Stromal cell of bone marrow (primary cell): ENCODE results near the gene PARD3.
A peak's percentile ranks its signal among the peaks of the same experiment; 100 is the strongest.
"Not testable (repeated sequence)": the region's sequence is repeated elsewhere in the genome, so short reads cannot be mapped to it uniquely, and the experiment has no call there.

Experiments used
- DNase-seq: peaks from one replicate; pipeline ENCODE4 v3.0.0-alpha.2; 2012; ENCODE audit warnings: low read depth

Gene PARD3

DNA sequence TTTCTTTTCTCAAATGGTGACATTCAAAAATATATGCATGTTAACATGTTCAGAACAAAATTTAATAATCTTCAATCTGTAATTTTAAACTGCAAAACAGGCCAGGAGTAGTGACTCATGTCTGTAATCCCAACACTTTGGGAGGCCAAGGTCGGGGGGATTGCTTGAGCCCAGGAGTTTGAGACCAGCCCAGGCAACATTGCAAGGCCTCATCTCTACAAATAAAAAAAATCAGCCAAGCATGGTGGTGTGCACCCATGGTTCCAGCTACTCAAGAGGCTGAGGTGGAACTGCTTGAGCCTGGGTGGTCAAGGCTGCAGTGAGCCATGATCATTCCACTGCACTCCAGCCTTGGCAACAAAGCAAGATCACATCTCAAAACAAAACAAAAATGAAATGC lies 394.3 kb downstream of the PARD3 start:
- DNase-seq: no peak

- no peak for DNase-seq
These were observed 394.8 kb downstream of the PARD3 start for GRCh38 chr10:34420273-34420672.

DNA sequence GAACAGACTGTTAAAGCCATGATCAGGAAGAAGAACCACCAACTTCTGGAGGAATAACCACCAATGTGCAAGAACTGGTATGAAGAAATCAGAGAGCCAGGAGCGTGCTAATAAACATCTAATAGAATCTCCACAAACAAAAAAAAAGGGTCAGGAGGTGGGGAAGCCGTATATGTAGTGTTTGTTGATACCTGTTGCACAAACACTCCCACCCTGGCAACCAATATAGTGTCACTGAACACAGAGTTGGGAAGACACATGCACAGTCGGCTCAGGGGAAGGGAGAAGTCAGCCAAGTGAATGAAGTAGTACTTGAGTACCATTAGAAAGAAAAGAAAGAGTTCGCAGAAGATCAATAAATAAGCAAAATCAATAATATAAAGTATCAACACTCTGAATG lies 400.1 kb downstream of the PARD3 start:
- DNase-seq: no peak

- DNase-seq: no peak
These were observed 401.1 kb downstream of the PARD3 start for GRCh38 chr10:34413756-34414587.

- DNase-seq: no peak
These were observed 401.9 kb downstream of the PARD3 start for GRCh38 chr10:34413214-34413613.

- DNase-seq: no peak
These were observed 406.1 kb downstream of the PARD3 start for GRCh38 chr10:34408956-34409355.

DNA sequence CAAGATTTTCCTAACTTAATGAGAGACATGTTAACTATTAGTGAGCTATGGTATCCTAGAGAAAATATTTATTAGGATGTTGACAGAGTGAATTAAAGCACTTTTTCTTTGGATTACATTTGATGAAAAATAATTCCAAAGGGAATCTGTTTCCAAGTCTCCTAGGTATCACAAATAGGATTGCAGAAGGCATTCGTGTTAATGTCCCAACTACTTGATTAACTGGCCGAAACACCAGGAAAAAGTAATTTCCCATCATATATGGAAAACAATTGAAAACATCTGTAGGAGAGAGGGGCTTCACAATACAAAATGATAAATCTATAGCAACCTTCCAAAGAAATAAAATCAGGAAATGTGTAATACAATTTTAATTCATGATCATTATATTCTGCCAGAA lies 406.7 kb downstream of the PARD3 start:
- DNase-seq: no peak

GRCh38 chr10:34407324-34407805 lies 407.7 kb downstream of the PARD3 start:
- DNase-seq: peak; percentile 25

DNA sequence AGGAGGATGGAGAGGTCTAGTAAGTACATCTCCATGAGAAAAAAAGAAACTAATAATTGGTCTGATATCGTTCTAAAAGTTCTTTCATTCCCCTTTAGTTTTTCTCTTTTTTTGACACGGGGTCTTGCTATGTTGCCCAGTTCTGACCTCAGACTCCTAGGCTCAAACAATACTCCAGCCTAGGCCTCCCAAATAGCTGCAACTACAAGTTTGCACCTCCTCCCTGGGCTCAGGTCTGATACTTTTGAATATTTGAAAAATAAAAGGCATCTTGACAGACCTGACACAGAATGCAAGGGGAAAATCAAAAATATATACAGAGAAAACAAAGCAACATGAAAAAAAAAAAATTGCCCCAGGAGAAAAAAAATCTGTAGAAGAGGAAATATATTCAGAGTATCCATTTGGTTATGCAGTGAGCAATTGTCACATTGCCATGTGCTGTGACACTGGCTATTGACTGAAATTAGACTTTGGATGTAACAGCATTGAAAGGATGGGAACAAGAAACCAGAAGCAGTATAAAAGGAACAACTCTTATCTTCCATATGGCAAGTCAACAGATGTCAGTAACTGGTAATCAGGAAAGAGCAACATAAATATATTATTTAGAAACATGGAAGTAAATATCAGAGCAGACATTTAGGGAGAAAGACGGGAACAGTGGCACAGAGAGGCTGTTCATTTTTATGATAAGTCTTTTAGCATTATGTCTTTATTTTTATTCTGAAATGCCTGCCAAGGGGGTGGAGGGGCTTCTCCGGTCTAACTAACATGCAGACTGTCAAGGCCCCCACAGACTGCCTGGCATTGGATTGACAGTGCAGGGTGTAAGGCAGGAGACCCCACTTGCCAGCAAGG lies 408.4 kb downstream of the PARD3 start:
- DNase-seq: no peak

GRCh38 chr10:34405611-34406462 lies 409.3 kb downstream of the PARD3 start:
- no peak for DNase-seq

DNA sequence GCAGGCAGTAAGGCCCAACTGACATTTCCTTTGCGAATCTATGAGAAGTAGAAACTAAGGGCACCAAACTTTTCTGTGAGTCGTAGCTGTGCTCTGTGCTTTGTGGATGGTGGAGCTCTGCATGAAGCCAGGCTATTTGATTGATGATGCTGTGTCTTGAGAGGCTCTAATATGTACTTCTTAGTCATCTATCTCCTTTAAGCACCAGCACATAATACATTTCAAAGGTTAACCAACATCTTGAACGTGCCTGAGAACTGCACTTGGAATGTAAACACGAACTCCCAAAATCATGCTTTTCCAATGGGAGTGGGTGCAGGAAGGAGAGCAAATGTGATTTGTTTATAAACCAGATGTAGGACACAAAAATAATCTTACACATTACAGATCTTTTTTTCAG lies 411.6 kb downstream of the PARD3 start:
- no peak for DNase-seq

DNA sequence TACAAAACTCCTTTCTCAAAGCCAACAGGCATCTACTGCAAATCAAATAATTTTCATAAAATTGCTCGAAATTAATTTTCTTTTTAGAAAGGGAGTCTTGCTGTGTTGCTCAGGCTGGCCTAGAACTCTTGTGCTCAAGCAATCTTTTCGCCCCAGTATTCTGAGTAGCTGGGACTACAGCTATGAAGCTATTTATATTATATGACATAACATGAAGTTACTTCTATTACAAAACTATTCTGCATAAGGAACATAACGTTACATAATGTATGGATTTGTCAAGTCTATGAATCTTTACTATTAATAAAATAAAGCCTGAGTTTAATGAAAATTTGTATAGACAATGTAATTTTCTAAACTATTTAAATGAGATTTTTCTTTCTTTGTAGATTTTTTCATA lies 415.0 kb downstream of the PARD3 start:
- no peak for DNase-seq

- DNase-seq: no peak
These were observed 416.1 kb downstream of the PARD3 start for GRCh38 chr10:34399013-34399412.

- peak; percentile 54 for DNase-seq
These were observed 417.8 kb downstream of the PARD3 start for GRCh38 chr10:34397324-34397723.

- DNase-seq: no peak
These were observed 418.4 kb downstream of the PARD3 start for GRCh38 chr10:34396663-34397062.

- no peak for DNase-seq
These were observed 422.4 kb downstream of the PARD3 start for GRCh38 chr10:34392641-34393170.

DNA sequence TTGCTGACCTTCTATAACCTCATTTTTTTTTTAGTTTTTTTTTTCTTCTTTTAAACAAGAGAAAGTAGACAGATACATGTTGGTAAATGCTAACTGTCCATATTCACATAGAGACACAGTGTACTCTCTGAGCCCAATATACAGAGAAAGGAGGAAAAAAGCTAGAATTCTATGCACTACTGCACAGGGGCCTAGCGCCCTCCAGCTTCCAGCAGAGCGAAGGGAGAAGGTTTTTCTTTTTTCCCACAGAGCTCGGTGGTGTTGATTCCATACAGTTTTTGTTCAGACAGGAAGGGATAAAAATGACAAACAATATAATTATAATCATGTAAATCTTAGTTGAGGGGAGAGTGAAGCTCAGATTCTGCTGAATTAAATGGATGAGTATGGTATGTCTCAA lies 423.9 kb downstream of the PARD3 start:
- DNase-seq: not testable (repeated sequence)

GRCh38 chr10:34389801-34390200 lies 425.3 kb downstream of the PARD3 start:
- no peak for DNase-seq

DNA sequence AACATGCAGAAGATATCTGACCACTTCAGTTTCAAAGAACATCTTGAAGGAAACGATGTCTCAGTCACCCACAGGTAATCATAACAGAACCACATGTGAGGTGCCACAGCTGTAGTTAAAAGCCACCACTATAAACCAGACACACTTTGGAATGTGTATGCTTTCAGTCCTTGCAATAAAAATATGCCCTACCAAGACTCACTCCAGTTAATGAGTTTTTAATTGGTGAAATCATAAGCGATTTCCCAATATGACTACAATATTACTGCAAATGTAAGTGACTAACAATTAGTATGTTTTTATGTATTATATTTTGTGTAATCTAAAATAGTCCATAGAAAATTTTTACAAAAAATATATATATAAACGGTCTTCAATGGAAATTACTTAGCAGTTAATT lies 428.2 kb downstream of the PARD3 start:
- DNase-seq: no peak

- no peak for DNase-seq
These were observed 430.7 kb downstream of the PARD3 start for GRCh38 chr10:34384372-34384771.

DNA sequence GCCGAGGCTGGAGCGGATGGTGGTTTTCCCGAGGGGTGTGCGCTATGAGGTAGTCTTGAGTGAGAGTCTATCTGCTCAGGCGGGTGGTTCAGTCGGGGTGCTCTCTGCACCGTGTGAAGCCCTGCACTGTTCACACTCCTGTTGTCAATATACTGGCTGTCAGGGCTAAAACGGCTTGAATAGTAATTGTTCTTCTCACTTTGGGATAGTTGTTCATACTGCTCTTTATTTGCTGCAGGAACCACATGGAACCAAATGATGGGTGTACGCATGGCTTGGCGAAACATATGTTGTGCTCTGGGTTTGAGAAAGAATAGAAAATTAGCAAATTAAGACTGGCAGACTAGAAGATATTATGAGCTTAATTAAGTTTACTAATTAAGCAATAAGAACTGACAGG lies 432.5 kb downstream of the PARD3 start:
- no peak for DNase-seq

- DNase-seq: no peak
These were observed 434.2 kb downstream of the PARD3 start for GRCh38 chr10:34380856-34381255.
